Measurements from ENCODE around the gene SDK2. TPM values are rescaled to one million over a fixed set of nuclear protein-coding genes. Genes with fewer than 3 reads are reported as not detected.

Gene SDK2
- total and polyA plus RNA-seq, 2 of the 8 experiments (the other 6 are each of a cell fraction or from before 2014, with no cell fraction given) = 3.9 to 4.1 TPM

- H2AK5ac ChIP-seq (ENCODE audit: low read depth, low read length) = no peak overlapping the region
- no peak for TF ChIP-seq CBX8 (IDR thresholded peaks at IDR 0.05; ENCODE audit: borderline replicate concordance, low read depth, low read length)
- TF ChIP-seq BACH1 (IDR thresholded peaks at IDR 0.05; ENCODE audit: low read length) = no peak
- TF ChIP-seq GABPA (IDR thresholded peaks at IDR 0.05; ENCODE audit: borderline replicate concordance, insufficient read depth, low read length) = no peak
- no peak for TF ChIP-seq SIX5 (IDR thresholded peaks at IDR 0.05; ENCODE audit: low read depth, low read length)
- TF ChIP-seq JUN (IDR thresholded peaks at IDR 0.05; ENCODE audit: low read depth, low read length) = no peak
- no peak overlapping the region for H3K4ac ChIP-seq (replicated peaks; ENCODE audit: insufficient read length, low read depth, low read length)
- H3K27ac ChIP-seq (ENCODE audit: low read depth, low read length) = no peak overlapping the region
- peak overlapping the region; percentile 33 for H4K91ac ChIP-seq (replicated peaks; ENCODE audit: insufficient read length, low read length)
- H3K79me2 ChIP-seq (ENCODE audit: control insufficient read depth in 1 of 2, insufficient read depth in 2 of 2, low read length in 2 of 2) = no peaks in the 10 kb centered on the region
- 79% methylated on average over 14 of the region's 14 CpGs; no CpG with 5 or more reads in 1 of the 2 experiments for WGBS, 2 experiments (ENCODE audit: extremely low coverage in 1 of 2, insufficient coverage in 1 of 2, insufficient read length in 1 of 2, insufficient replicate concordance in 2 of 2, low coverage in 1 of 2, low lambda C conversion rate in 2 of 2, missing lambda C conversion rate in 1 of 2)
- H2BK5ac ChIP-seq (ENCODE audit: low read depth, low read length) = 0 out of 2 replicates have a peak overlapping the region, but pooled peaks have one; percentile 24
- no peak overlapping the region for H3K56ac ChIP-seq (replicated peaks; ENCODE audit: insufficient read length, low read depth, low read length)
- no peak overlapping the region for H3K23ac ChIP-seq (ENCODE audit: insufficient read length)
- no peak overlapping the region for H4K8ac ChIP-seq (ENCODE audit: extremely low read depth, insufficient read depth, low read length)
- no peaks in the 10 kb centered on the region for H3K36me3 ChIP-seq (ENCODE audit: control insufficient read depth in 2 of 4, insufficient read depth in 4 of 4, low read length in 3 of 4)
- H3K23me2 ChIP-seq (ENCODE audit: low read depth, low read length) = no peaks in the 10 kb centered on the region
- H2BK20ac ChIP-seq (ENCODE audit: low read length) = 0 out of 2 replicates have a peak overlapping the region, but pooled peaks have one; percentile 80
- no peaks in the 10 kb centered on the region for H3K79me1 ChIP-seq (ENCODE audit: low read depth, low read length)
- peak overlapping the region; percentile 75; the same call in 1 of the 2 replicates for H2BK12ac ChIP-seq (ENCODE audit: low read depth, low read length)
- 0 out of 2 replicates have a peak overlapping the region, but pooled peaks have one; percentile 81 for H2BK15ac ChIP-seq (ENCODE audit: low read length)
- H3K27me3 ChIP-seq (replicated peaks in 1 of 4; ENCODE audit: control insufficient read depth in 3 of 4, extremely low read depth in 1 of 4, insufficient read depth in 3 of 4, low read length in 3 of 4) = no peaks in the 10 kb centered on the region
- H3K4me3 ChIP-seq (ENCODE audit: extremely low read depth in 1 of 4, insufficient read depth in 2 of 4, low read depth in 3 of 4, low read length in 4 of 4) = no peak overlapping the region
- H4K20me1 ChIP-seq (replicated peaks in 1 of 2; ENCODE audit: control insufficient read depth in 1 of 2, insufficient read depth in 2 of 2, low read length in 2 of 2) = no peaks in the 10 kb centered on the region
- CTCF ChIA-PET (ENCODE audit: partially characterized antibody) = interaction anchor here (1.0 to 16.5 kb wide), 29 partner anchors 9 to 789 kb away, joined by 3 to 439 read pairs (median 8); partner anchors contain the start of genes CDC42EP4 and CPSF4L
- no peaks in the 10 kb centered on the region for H3K9me3 ChIP-seq (ENCODE audit: insufficient read depth in 2 of 2, low read depth in 1 of 2, low read length in 1 of 2)
- no peak overlapping the region for H2AFZ ChIP-seq (ENCODE audit: low read length)
- no peak overlapping the region for H2BK120ac ChIP-seq (replicated peaks; ENCODE audit: low read depth, low read length)
- H3K9ac ChIP-seq (replicated peaks in 1 of 4; ENCODE audit: extremely low read depth in 1 of 4, low read depth in 3 of 4, low read length in 3 of 4) = no peak overlapping the region
- no peak overlapping the region for H4K5ac ChIP-seq (ENCODE audit: insufficient read length, low read depth, low read length)
- FAIRE-seq (no peak), DNase-seq (ENCODE audit: low read depth in 1 of 2, low spot score in 2 of 2) (no peak)
- peaks cover 0 to 19% (median 7%) of the 10 kb centered on the region in 4 experiments; a peak in 5 of 7 replicates for H3K4me1 ChIP-seq (replicated peaks in 1 of 4; ENCODE audit: control insufficient read depth in 3 of 4, insufficient read depth in 4 of 4, low read length in 3 of 4)
- POLR2A ChIA-PET (ENCODE audit: partially characterized antibody) = interaction anchor here (1.3 to 1.6 kb wide), 3 partner anchors 106 to 114 kb away, joined by 3 to 7 read pairs (median 4); no protein-coding TSS in a partner anchor
- no peak overlapping the region; the same call in 1 of the 2 replicates for H3K18ac ChIP-seq (ENCODE audit: extremely low read depth, low read length)
- no peak overlapping the region for H3K4me2 ChIP-seq (ENCODE audit: insufficient read depth in 1 of 2, low read depth in 2 of 2, low read length in 2 of 2)
- no peak overlapping the region for H3K14ac ChIP-seq (ENCODE audit: insufficient read length)
Observed at GRCh38 chr17:73369111-73369521, 275.1 kb downstream of the SDK2 start.
